Astrocyte (in vitro differentiated cells and primary cell): Measurements from ENCODE around the gene ZMYND11. TPM values are rescaled to one million over a fixed set of nuclear protein-coding genes. Genes with fewer than 3 reads are reported as not detected.

Source experiments
- DNase-seq: peaks from one replicate; pipeline ENCODE4 v3.0.0-alpha.2; 2010; ENCODE audit warnings: low read depth
- FAIRE-seq: peaks from 2 replicates; lab custom pipeline; 2011; peaks lifted over from hg19 to GRCh38; lab: Jason Lieb, UNC
- H2AFZ ChIP-seq: 2 replicates; pipeline ENCODE4 v1.6.0; 2012; ENCODE audit warnings: low read depth, low read length, inconsistent platforms
- H3K27ac ChIP-seq: 2 replicates; pipeline ENCODE4 v1.5.1; 2011; ENCODE audit warnings: low read depth, low read length, inconsistent platforms
- H3K27me3 ChIP-seq: 2 replicates; pipeline ENCODE4 v1.6.0; 2011; ENCODE audit warnings: low read length, inconsistent platforms; ENCODE audit not compliant: insufficient read depth
- H3K36me3 ChIP-seq: 2 replicates; pipeline ENCODE4 v1.5.1; 2011; ENCODE audit warnings: low read length, inconsistent platforms; ENCODE audit not compliant: insufficient read depth
- H3K4me1 ChIP-seq: 2 replicates; pipeline ENCODE4 v1.5.1; 2011; ENCODE audit warnings: low read length, inconsistent platforms; ENCODE audit not compliant: insufficient read depth
- H3K4me2 ChIP-seq: 2 replicates; pipeline ENCODE4 v1.6.0; 2012; ENCODE audit warnings: low read length, inconsistent platforms
- H3K4me3 ChIP-seq: 2 replicates; pipeline ENCODE4 v1.5.1; 2011; ENCODE audit warnings: low read depth, mild to moderate bottlenecking, low read length, inconsistent platforms; ENCODE audit not compliant: insufficient read depth
- H3K79me2 ChIP-seq: 2 replicates; pipeline ENCODE4 v1.6.0; 2012; ENCODE audit warnings: mild to moderate bottlenecking, low read length, inconsistent platforms; ENCODE audit not compliant: insufficient read depth
- H3K9ac ChIP-seq: 2 replicates; pipeline ENCODE4 v1.6.0; 2012; ENCODE audit warnings: mild to moderate bottlenecking, low read length, inconsistent platforms
- H3K9me3 ChIP-seq: 2 replicates; pipeline ENCODE4 v1.5.1; 2012; ENCODE audit warnings: low read depth, mild to moderate bottlenecking, low read length, inconsistent platforms; ENCODE audit not compliant: insufficient read depth
- H4K20me1 ChIP-seq: 2 replicates; pipeline ENCODE4 v1.6.0; 2012; ENCODE audit warnings: low read length, inconsistent platforms; ENCODE audit not compliant: insufficient read depth
- H3K27ac Mint-ChIP-seq: one replicate; pipeline ENCODE4 v1.8.0; 2021; ENCODE audit warnings: mild to moderate bottlenecking, mixed read lengths; ENCODE audit not compliant: unreplicated experiment
- H3K27me3 Mint-ChIP-seq: one replicate; pipeline ENCODE4 v1.8.0; 2021; ENCODE audit warnings: low read depth, mixed read lengths; ENCODE audit not compliant: unreplicated experiment
- H3K36me3 Mint-ChIP-seq: one replicate; pipeline ENCODE4 v1.8.0; 2021; ENCODE audit warnings: low read depth, mixed read lengths; ENCODE audit not compliant: unreplicated experiment
- H3K4me1 Mint-ChIP-seq: one replicate; pipeline ENCODE4 v1.8.0; 2021; ENCODE audit warnings: low read depth, mixed read lengths; ENCODE audit not compliant: unreplicated experiment
- H3K4me3 Mint-ChIP-seq: one replicate; pipeline ENCODE4 v1.8.0; 2021; ENCODE audit warnings: mild to moderate bottlenecking, moderate library complexity, mixed read lengths; ENCODE audit not compliant: unreplicated experiment
- H3K9me3 Mint-ChIP-seq: one replicate; pipeline ENCODE4 v1.8.0; 2021; ENCODE audit warnings: mild to moderate bottlenecking, mixed read lengths; ENCODE audit not compliant: unreplicated experiment
- EZH2 ChIP-seq: IDR thresholded peaks from 2 replicates; pipeline ENCODE4 v1.6.1; 2012; ENCODE audit warnings: mild to moderate bottlenecking, low read length, inconsistent platforms; ENCODE audit not compliant: insufficient read depth
- total RNA-seq: library from RNA; stranded (reverse); gene quantifications from 2 replicates; pipeline ENCODE4 v1.2.1, GENCODE V29; 2021
- TF ChIP-seq, protein P1 (sequence below): IDR thresholded peaks from 2 replicates; pipeline ENCODE4 v1.5.1; 2011; ENCODE audit warnings: low read depth, mild to moderate bottlenecking, inconsistent platforms, low read length, moderate library complexity; ENCODE audit not compliant: insufficient read depth

Gene ZMYND11
- total RNA-seq, 1 donor from 2014 or later = 37.9 TPM

DNA sequence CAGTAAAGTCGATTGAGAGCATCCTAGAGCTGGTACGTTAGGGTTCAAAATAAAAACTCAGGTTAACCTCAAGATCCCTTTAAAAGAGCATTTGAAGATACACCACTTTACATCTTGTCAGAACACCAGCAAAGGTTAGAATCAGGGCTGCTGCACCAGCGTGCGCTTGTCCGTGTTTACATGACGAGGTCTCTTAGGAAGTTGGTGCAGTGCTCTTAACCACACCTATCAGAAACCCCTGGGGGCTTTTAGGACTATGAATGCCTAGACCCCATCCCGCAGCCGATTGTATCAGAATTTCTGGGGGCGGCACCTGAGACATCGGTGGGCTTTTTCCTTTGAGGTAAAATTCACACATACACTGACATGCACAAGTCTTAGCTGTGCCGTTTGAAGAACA, 97.6 kb downstream of the ZMYND11 start:
- no peak for TF ChIP-seq EZH2
- TF ChIP-seq, protein P1, sequence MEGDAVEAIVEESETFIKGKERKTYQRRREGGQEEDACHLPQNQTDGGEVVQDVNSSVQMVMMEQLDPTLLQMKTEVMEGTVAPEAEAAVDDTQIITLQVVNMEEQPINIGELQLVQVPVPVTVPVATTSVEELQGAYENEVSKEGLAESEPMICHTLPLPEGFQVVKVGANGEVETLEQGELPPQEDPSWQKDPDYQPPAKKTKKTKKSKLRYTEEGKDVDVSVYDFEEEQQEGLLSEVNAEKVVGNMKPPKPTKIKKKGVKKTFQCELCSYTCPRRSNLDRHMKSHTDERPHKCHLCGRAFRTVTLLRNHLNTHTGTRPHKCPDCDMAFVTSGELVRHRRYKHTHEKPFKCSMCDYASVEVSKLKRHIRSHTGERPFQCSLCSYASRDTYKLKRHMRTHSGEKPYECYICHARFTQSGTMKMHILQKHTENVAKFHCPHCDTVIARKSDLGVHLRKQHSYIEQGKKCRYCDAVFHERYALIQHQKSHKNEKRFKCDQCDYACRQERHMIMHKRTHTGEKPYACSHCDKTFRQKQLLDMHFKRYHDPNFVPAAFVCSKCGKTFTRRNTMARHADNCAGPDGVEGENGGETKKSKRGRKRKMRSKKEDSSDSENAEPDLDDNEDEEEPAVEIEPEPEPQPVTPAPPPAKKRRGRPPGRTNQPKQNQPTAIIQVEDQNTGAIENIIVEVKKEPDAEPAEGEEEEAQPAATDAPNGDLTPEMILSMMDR = no peak
- FAIRE-seq (peak; percentile 23), DNase-seq (no peak)
- Histone ChIP-seq H3K9me3 (no peaks in the 10 kb centered on the region), H2AFZ (no peak overlapping the region), H3K27ac (no peak overlapping the region), H4K20me1 (no peaks in the 10 kb centered on the region), H3K79me2 (peaks cover 9% of the 10 kb centered on the region), H3K4me2 (no peak overlapping the region), H3K9ac (no peak overlapping the region), H3K27me3 (no peaks in the 10 kb centered on the region), H3K36me3 (no peaks in the 10 kb centered on the region), H3K4me3 (no peak overlapping the region), H3K4me1 (no peaks in the 10 kb centered on the region)
- H3K36me3 Mint-ChIP-seq = peaks cover 3% of the 10 kb centered on the region
- no peaks in the 10 kb centered on the region for H3K4me1 Mint-ChIP-seq
- no peak overlapping the region for H3K27ac Mint-ChIP-seq
- no peaks in the 10 kb centered on the region for H3K27me3 Mint-ChIP-seq
- no peak overlapping the region for H3K4me3 Mint-ChIP-seq
- no peaks in the 10 kb centered on the region for H3K9me3 Mint-ChIP-seq

DNA sequence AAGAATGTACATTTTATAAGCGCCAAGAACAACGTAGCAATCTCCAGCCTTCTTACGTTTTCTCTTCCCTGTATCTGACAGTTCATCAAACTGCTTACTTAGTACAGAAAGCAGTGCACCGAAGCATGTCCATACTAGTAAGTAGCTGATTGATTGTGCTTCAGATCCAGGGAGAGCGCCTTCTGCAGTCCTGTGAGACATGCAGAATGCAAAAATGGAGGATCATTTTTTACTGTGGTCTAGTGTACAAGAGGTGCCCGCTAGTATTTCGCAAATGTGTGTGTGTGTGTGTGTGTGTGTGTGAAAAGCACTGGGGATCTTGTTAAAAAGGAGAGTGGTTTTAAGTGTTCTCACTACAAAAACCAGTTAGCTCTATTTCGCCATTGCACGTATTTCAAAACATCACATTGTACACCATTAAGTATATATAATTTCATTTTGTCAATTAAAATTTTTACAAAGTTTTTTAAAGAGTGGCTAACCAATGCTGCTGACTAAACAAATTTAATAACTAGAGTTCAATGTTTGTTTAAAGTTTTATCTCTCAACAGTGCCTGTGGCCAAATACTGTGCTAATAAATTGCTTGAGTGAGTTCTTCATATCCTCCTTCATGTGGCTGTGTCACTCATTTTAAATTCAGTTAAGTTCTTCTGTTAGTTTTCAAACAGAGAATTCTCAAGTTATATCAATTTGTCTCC, 99.6 kb downstream of the ZMYND11 start:
- Mint-ChIP-seq H3K36me3 (peaks cover 3% of the 10 kb centered on the region), H3K27ac (no peak overlapping the region), H3K4me3 (no peak overlapping the region), H3K27me3 (no peaks in the 10 kb centered on the region), H3K9me3 (no peaks in the 10 kb centered on the region), H3K4me1 (no peaks in the 10 kb centered on the region)
- Histone ChIP-seq H4K20me1 (no peaks in the 10 kb centered on the region), H3K4me3 (no peak overlapping the region), H3K36me3 (no peaks in the 10 kb centered on the region), H3K79me2 (peaks cover 7% of the 10 kb centered on the region), H3K4me1 (no peaks in the 10 kb centered on the region), H3K27ac (no peak overlapping the region), H3K9ac (no peak overlapping the region), H2AFZ (no peak overlapping the region), H3K4me2 (no peak overlapping the region), H3K9me3 (no peaks in the 10 kb centered on the region), H3K27me3 (no peaks in the 10 kb centered on the region)
- TF ChIP-seq, protein P1 = no peak
- no peak for TF ChIP-seq EZH2
- no peak for DNase-seq
- FAIRE-seq = no peak

DNA sequence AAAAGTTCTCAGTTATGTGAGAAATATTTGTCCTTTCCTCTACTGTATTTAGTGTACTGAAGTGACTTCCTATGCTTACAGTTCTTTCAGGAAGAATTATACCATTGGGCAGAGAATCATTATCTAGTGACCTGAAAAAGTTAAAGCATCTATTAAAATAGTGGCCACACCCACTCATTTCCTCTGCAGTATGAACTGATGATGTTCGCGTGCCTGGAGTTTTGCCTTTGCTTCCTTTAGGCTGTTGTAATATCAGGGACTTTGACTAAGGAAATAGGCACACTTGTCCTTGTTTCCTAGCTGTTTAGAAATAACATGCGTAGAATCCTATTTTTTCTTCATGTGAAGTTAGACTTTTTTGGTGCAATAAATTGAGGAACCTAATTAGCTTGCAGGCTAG, 100.7 kb downstream of the ZMYND11 start:
- Histone ChIP-seq H3K4me3 (no peak overlapping the region), H3K9me3 (no peaks in the 10 kb centered on the region), H3K9ac (no peak overlapping the region), H3K4me2 (no peak overlapping the region), H3K79me2 (peaks cover 3% of the 10 kb centered on the region), H4K20me1 (no peaks in the 10 kb centered on the region), H2AFZ (no peak overlapping the region), H3K27me3 (no peaks in the 10 kb centered on the region), H3K4me1 (no peaks in the 10 kb centered on the region), H3K36me3 (peaks cover 3% of the 10 kb centered on the region), H3K27ac (no peak overlapping the region)
- TF ChIP-seq, protein P1 = no peak
- TF ChIP-seq EZH2 = no peak
- no peaks in the 10 kb centered on the region for H3K27me3 Mint-ChIP-seq
- no peak overlapping the region for H3K27ac Mint-ChIP-seq
- no peaks in the 10 kb centered on the region for H3K9me3 Mint-ChIP-seq
- H3K36me3 Mint-ChIP-seq = peaks cover 3% of the 10 kb centered on the region
- H3K4me3 Mint-ChIP-seq = no peak overlapping the region
- peak; percentile 43 for FAIRE-seq
- DNase-seq = no peak
- no peaks in the 10 kb centered on the region for H3K4me1 Mint-ChIP-seq
